GM12873 (cell line): ENCODE measurements around the gene MAN1A1.

Experiments
- TF ChIP-seq, protein P1 (sequence below): IDR thresholded peaks from 2 replicates; pipeline ENCODE4 v1.5.1; 2012; ENCODE audit warnings: low read depth, mild to moderate bottlenecking, moderate library complexity, low read length, control low read depth; ENCODE audit not compliant: insufficient read depth; ENCODE audit errors: missing control alignments

Gene MAN1A1

GRCh38 chr6:119337762-119338161 lies 11.8 kb downstream of the MAN1A1 start:
- TF ChIP-seq, protein P1, sequence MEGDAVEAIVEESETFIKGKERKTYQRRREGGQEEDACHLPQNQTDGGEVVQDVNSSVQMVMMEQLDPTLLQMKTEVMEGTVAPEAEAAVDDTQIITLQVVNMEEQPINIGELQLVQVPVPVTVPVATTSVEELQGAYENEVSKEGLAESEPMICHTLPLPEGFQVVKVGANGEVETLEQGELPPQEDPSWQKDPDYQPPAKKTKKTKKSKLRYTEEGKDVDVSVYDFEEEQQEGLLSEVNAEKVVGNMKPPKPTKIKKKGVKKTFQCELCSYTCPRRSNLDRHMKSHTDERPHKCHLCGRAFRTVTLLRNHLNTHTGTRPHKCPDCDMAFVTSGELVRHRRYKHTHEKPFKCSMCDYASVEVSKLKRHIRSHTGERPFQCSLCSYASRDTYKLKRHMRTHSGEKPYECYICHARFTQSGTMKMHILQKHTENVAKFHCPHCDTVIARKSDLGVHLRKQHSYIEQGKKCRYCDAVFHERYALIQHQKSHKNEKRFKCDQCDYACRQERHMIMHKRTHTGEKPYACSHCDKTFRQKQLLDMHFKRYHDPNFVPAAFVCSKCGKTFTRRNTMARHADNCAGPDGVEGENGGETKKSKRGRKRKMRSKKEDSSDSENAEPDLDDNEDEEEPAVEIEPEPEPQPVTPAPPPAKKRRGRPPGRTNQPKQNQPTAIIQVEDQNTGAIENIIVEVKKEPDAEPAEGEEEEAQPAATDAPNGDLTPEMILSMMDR: no peak

GRCh38 chr6:119337252-119337651 lies 12.3 kb downstream of the MAN1A1 start:
- TF ChIP-seq, protein P1: no peak

DNA sequence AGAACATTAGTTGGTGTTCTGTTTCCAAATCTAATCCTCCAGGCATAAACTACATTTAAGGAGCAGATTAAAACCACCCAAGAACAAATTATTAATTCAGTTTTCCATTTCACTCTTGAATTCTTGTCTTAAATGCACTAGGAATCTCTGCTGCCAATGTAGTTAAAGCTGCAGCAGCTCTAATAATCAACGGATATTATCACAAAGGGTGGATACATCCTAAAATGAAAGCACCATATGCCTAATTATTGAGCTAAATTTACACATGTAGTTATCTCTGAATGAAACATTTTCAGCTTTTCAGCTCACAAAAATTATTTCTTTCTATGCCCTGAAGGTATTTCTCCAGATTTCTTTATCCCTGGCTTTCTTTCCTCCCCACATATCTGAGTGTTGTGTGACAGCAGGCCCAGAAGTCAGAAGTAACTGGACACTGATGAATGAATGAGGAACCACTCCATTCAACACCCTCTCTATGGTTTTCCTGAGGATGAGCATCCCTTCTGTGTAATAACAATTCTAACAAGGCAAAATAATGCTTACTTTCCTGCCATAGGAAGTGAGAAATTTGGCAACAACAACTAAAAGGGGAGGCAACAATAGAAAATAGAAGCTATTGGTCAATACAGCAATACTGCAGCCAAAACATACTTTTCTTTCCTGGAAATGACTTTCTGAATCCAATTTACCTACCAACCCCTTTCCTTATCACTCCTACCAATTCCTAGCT lies 14.9 kb downstream of the MAN1A1 start:
- TF ChIP-seq, protein P1: no peak

GRCh38 chr6:119333707-119334295 lies 15.8 kb downstream of the MAN1A1 start:
- TF ChIP-seq, protein P1: peak; percentile 58

DNA sequence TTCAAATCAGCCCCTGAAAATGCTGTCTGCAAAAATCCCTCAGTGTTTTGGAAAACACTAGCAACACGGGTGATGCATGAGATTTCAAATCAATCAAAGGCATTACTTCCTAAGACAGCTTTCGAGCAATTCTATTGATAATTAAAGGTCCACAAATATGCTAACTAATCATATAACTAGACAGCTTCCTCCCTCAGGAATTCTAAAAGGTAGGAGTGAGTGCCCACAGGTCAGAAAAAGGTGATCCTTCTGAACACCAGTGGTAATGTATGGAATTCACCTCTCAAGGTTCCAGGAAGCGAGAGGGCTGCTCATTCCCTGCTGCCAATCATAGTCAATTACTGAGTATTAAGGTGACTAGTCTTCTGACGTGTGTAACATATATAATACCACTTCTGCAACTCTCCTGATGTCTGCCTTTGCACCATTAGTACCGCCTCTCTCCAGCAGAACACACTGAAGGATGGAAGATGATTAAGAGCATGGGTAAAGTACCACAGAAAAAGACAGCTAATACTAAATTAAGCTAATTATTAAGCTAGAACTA lies 16.4 kb downstream of the MAN1A1 start:
- TF ChIP-seq, protein P1: no peak

DNA sequence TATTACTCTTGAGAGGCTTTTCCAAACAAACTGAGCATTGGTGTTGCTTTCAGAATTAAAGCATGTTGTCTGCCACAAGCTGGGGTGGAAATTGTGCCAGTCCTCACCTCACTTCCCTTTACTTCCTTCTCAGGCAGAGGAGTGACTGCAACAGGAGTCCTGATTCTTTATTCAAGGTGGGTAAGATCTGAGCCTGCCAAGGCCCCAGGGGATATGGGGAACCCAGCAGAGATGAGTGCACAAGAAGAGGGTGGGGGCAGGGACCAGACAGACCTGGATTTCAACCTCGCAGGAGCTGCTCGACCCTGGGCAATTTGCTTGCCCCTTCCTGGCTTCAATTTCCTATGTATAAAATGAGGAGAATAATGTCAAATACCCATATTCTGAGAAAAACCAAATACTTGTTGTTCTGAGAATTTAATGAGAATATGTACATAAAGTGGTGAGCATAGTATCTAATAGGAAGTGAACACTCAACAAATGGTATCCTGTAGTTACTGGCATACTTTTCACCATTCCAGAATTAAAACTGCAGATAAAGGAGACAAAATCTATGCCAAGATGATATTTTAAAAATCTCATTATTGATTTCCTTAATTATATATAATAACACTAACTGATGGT lies 17.8 kb downstream of the MAN1A1 start:
- TF ChIP-seq, protein P1: no peak

DNA sequence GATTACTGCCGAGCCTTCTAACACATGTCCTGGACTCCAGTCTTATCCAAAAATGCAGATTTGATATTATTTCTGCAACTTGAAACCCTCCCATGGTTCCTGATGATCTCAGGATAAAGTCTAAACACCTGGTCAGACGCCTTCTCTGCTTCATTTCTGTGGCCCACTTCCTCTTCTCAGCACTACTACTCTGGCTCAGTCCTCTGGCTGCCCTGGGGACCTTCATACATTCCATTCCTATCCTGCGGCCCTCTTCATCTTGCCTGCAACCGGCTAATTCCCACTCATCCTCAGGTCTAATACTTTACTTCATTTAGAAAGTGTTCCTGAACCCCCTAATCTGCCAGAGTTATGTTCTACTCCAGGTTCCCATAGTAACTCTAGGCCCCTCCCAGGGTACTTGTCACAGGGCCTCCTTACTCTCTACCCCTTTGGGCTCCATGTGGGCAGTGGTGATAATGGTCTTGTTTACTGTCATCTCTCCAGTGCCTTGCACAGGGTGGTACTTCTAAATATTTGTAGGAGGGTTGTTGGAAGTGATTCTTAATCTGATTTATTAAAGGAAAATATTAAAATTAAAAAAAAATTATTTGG lies 18.9 kb downstream of the MAN1A1 start:
- TF ChIP-seq, protein P1: no peak
